Activated CD8-positive, alpha-beta memory T cell treated with anti-CD3 and anti-CD28 coated beads, Interleukin-2, amount 50 U/mL, for 48 hours (primary cell): Measurements from ENCODE around the gene PACSIN1.

Experiments
- DNase-seq: peaks from one replicate; pipeline ENCODE4 v3.0.0-alpha.2; 2020

PACSIN1 gene

GRCh38 chr6:34515473-34516387, 49.9 kb downstream of the PACSIN1 start:
- no peak for DNase-seq

- DNase-seq = no peak
Observed at GRCh38 chr6:34516391-34517324, 50.8 kb downstream of the PACSIN1 start.

- no peak for DNase-seq
Observed at GRCh38 chr6:34517461-34517881, 51.6 kb downstream of the PACSIN1 start.

- DNase-seq = no peak
Observed at GRCh38 chr6:34517966-34518365, 52.1 kb downstream of the PACSIN1 start.

- DNase-seq = no peak
Observed at GRCh38 chr6:34518669-34519365, 52.9 kb downstream of the PACSIN1 start.

GRCh38 chr6:34519971-34520644, 54.2 kb downstream of the PACSIN1 start:
- no peak for DNase-seq

- no peak for DNase-seq
Observed at GRCh38 chr6:34520645-34521462, 55.0 kb downstream of the PACSIN1 start.

GRCh38 chr6:34521463-34522285, 55.8 kb downstream of the PACSIN1 start:
- DNase-seq = no peak

- DNase-seq = no peak
Observed at GRCh38 chr6:34522761-34523160, 56.9 kb downstream of the PACSIN1 start.

- no peak for DNase-seq
Observed at GRCh38 chr6:34523441-34524206, 57.7 kb downstream of the PACSIN1 start.

- DNase-seq = no peak
Observed at GRCh38 chr6:34524499-34524898, 58.6 kb downstream of the PACSIN1 start.

GRCh38 chr6:34524971-34525370, 59.1 kb downstream of the PACSIN1 start:
- no peak for DNase-seq

- no peak for DNase-seq
Observed at GRCh38 chr6:34525431-34526175, 59.7 kb downstream of the PACSIN1 start.

- no peak for DNase-seq
Observed at GRCh38 chr6:34526241-34526972, 60.5 kb downstream of the PACSIN1 start.

- peak; percentile 98 for DNase-seq
Observed at GRCh38 chr6:34526992-34527728, 61.3 kb downstream of the PACSIN1 start.

GRCh38 chr6:34527751-34528670, 62.1 kb downstream of the PACSIN1 start:
- no peak for DNase-seq
